T-helper 1 cell treated with Interleukin-12 subunit alpha and Interleukin-12 subunit beta and Interleukin-4 antibody, amounts not matched to agents 30 μg/mL and 1 μg/mL, for 36 hours (primary cell): ENCODE data around the gene GPATCH2L.

Experiments
- H3K27ac Mint-ChIP-seq: one replicate; pipeline ENCODE4 v1.8.0; 2021; ENCODE audit warnings: mild to moderate bottlenecking, mixed read lengths
- H3K27me3 Mint-ChIP-seq: one replicate; pipeline ENCODE4 v1.8.0; 2021; ENCODE audit warnings: low read depth, mixed read lengths
- H3K36me3 Mint-ChIP-seq: one replicate; pipeline ENCODE4 v1.8.0; 2021; ENCODE audit warnings: low read depth, mixed read lengths
- H3K4me1 Mint-ChIP-seq: one replicate; pipeline ENCODE4 v1.8.0; 2021; ENCODE audit warnings: low read depth, mixed read lengths
- H3K4me3 Mint-ChIP-seq: one replicate; pipeline ENCODE4 v1.8.0; 2021; ENCODE audit warnings: mild to moderate bottlenecking, moderate library complexity, mixed read lengths
- H3K9me3 Mint-ChIP-seq: one replicate; pipeline ENCODE4 v1.8.0; 2021; ENCODE audit warnings: mixed read lengths

GPATCH2L gene

GRCh38 chr14:76237349-76237990 lies 85.7 kb downstream of the GPATCH2L start:
- Mint-ChIP-seq H3K36me3 (no peaks in the 10 kb centered on the region), H3K27me3 (no peaks in the 10 kb centered on the region), H3K27ac (no peak overlapping the region), H3K9me3 (peaks cover 33% of the 10 kb centered on the region), H3K4me3 (no peak overlapping the region), H3K4me1 (no peaks in the 10 kb centered on the region)

DNA sequence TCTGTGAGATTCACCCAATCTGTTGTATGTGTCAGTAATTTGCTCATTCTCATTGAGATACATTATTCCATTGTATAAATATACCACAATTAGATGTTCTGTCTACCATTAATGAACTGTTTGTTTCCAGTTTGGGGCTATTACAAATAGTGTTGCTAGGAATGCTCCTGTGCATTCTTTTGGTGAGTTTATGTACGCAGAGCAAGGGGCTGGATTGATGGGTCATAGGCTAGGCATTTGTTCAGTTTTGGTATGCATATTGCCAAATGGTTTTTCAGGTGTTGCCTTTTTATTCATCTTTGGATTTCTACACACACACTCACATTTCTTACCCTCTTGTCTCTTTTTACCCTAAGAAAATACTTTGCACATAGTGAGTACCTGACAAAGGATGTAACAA lies 93.4 kb downstream of the GPATCH2L start:
- Mint-ChIP-seq H3K36me3 (peaks cover 4% of the 10 kb centered on the region), H3K27ac (no peak overlapping the region), H3K4me1 (no peaks in the 10 kb centered on the region), H3K27me3 (peaks cover 1% of the 10 kb centered on the region), H3K4me3 (no peak overlapping the region), H3K9me3 (peaks cover 30% of the 10 kb centered on the region)

DNA sequence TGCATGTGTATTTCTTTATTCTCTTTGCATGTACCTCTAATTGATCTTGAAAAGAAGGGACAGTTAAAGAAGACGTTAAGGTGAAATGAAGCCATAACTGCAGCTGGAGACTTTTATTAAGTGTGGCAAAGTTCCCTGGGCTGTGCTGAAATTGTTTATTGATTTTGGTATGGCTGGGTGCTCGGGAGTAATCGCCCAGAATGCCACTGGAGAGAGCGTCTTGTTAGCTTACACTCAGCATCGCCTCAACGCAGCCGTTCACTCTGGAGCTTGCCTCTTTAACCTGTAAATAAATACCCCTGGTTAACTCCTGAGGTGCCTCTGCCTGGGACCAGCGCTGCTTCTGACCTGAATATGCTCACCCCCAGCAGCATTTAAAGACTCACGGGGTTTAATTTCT lies 98.6 kb downstream of the GPATCH2L start:
- H3K4me1 Mint-ChIP-seq: no peaks in the 10 kb centered on the region
- H3K27me3 Mint-ChIP-seq: peaks cover 15% of the 10 kb centered on the region
- H3K4me3 Mint-ChIP-seq: no peak overlapping the region
- H3K36me3 Mint-ChIP-seq: no peaks in the 10 kb centered on the region
- H3K9me3 Mint-ChIP-seq: no peaks in the 10 kb centered on the region
- H3K27ac Mint-ChIP-seq: no peak overlapping the region

DNA sequence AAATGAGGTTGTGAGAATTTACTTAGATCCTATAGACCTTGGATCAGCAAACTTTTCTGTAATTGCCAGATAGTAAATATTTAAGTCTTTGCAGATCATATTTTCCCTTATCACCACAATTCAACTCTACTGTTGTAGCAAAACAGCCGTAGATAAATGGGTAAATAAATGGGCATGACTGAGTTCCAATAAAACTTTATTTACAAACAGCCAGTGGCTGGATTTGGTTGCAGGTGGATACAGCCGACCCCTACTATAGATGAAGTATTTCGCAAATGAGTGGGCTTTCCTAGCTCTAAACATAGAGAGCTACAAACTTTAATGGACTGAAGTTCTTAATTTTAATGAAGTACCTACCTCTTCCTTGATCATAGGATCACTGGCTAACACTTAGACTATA lies 100.7 kb downstream of the GPATCH2L start:
- no peak overlapping the region for H3K27ac Mint-ChIP-seq
- no peak overlapping the region for H3K4me3 Mint-ChIP-seq
- H3K36me3 Mint-ChIP-seq: no peaks in the 10 kb centered on the region
- H3K27me3 Mint-ChIP-seq: peaks cover 15% of the 10 kb centered on the region
- no peaks in the 10 kb centered on the region for H3K4me1 Mint-ChIP-seq
- H3K9me3 Mint-ChIP-seq: no peaks in the 10 kb centered on the region

DNA sequence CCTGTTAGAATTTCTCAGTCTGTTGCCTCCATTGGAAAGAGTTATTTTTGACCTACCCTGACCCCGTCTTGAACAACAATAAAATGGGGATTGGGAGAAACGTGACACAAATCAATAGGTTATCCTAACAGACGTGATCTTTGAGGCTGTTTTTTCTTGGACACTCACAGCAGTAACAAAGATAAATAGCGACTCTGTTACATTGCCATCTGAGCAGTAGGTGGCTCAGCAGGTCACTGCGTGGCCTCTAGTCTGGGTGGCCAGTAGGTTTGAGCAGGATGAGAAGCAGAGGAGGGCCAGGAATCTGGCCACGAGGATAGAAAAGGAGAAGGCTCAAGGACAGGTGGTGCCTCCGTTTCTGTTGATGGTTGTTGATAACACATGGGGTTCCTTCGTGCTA lies 101.4 kb downstream of the GPATCH2L start:
- Mint-ChIP-seq H3K4me3 (no peak overlapping the region), H3K4me1 (no peaks in the 10 kb centered on the region), H3K27ac (no peak overlapping the region), H3K36me3 (no peaks in the 10 kb centered on the region), H3K9me3 (no peaks in the 10 kb centered on the region), H3K27me3 (peaks cover 15% of the 10 kb centered on the region)

DNA sequence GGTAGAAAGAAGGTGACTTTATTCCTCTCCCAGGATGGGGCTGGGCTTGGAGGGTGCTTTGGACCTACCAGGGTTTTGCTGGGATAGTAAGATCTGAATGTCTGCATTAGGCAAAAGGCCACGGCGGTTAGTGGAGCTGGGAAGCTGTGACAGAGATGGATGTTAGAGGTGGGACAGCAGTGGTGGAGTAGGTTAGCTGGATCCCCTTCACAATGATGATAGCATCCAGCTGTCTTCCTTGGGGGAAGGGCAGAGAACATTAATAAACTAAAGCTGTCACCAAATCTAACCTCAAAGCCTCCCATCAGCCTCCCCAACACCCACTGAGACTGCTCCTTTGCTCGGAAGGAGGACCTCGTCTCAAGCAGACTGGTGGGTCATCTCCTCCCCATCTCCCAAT lies 104.8 kb downstream of the GPATCH2L start:
- Mint-ChIP-seq H3K4me3 (no peak overlapping the region), H3K9me3 (no peaks in the 10 kb centered on the region), H3K27ac (no peak overlapping the region), H3K27me3 (peaks cover 5% of the 10 kb centered on the region), H3K4me1 (no peaks in the 10 kb centered on the region), H3K36me3 (no peaks in the 10 kb centered on the region)

GRCh38 chr14:76257111-76257803 lies 105.5 kb downstream of the GPATCH2L start:
- Mint-ChIP-seq H3K27ac (no peak overlapping the region), H3K36me3 (no peaks in the 10 kb centered on the region), H3K4me1 (no peaks in the 10 kb centered on the region), H3K27me3 (peaks cover 5% of the 10 kb centered on the region), H3K9me3 (no peaks in the 10 kb centered on the region), H3K4me3 (no peak overlapping the region)

DNA sequence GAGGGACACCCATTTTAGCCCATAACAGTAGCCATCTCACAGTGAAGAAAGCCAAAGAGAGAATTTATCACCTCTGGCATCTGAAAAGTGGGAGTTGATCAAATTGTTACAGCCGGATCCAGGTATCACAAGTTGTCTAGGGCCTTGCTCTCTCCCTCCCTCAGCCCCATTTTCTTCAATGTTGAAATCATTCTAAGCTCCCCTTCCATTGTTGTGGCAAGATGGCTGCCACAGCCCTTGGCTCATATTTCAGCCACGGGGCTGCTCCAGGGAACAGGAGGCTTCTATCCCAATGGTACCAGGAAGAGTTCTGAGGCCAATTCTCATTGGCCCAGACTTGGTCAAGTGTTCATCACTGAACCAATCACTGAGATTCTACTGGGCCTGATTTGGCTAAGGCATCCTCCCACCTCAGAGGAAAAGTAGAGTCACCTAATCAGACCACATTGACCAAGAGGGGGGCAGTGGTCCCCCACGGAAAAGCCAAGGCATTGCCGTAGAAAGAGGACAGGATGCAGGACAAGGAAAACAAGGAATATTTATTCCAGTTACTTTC lies 106.2 kb downstream of the GPATCH2L start:
- no peak overlapping the region for H3K27ac Mint-ChIP-seq
- H3K4me1 Mint-ChIP-seq: no peaks in the 10 kb centered on the region

DNA sequence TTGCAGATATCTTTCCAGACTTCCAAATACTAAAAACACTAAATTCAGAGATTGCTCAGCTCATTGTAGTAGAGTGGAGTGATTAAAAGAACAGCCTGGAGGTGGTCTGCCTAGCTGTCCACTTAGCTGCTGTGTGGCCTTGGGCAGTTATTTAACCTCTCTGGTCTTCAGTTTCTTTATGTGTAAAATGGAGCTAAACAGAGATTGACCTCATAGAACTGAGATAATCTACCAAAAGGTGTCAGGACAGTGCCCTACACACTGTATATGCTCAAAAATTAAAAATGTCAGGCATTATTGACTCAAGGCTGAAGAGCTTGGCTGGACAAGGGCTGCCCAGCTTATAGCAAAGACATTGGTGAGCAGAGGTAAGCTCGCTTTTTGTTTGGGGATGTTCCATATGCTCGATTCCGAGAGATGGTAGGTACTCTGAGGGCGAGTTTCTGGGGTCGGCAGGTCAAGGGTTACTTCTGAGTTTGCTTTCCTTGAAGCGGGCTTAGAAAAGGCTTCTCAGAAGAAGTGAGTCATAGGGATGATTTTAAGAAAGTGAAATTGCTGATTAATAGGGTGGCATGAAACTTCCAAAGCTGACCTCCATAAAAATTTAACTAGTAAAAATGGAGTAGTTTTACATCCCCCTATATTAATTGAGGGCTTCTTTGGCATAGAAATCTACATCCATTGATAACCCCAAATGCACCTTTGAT lies 107.5 kb downstream of the GPATCH2L start:
- no peak overlapping the region for H3K27ac Mint-ChIP-seq

More for the DNA sequence above, 106.2 kb downstream of the GPATCH2L start:
- H3K27me3 Mint-ChIP-seq: peaks cover 2% of the 10 kb centered on the region
- no peaks in the 10 kb centered on the region for H3K36me3 Mint-ChIP-seq
- H3K4me3 Mint-ChIP-seq: no peak overlapping the region
- H3K9me3 Mint-ChIP-seq: no peaks in the 10 kb centered on the region

DNA sequence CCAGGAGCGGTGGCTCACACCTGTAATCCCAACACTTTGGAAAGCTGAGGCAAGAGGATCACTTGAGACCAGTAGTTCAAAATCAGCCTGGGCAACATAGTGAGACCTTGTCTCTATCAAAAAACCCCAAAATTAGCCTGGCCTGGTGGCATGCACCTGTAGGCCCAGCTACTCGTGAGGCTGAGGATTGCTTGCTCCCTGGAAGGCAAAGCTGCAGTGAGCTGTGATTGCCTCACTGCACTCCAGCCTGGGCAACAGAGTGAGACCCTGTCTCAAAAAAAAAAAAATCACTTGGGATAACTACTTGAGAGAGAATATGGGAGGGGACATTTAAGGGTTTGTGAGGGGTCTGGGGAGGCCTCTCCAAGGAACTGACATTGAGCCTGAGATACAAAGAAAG lies 109.0 kb downstream of the GPATCH2L start:
- Mint-ChIP-seq H3K27ac (no peak overlapping the region), H3K27me3 (no peaks in the 10 kb centered on the region), H3K4me3 (no peak overlapping the region), H3K4me1 (no peaks in the 10 kb centered on the region), H3K36me3 (no peaks in the 10 kb centered on the region), H3K9me3 (no peaks in the 10 kb centered on the region)

More for the DNA sequence above, 107.5 kb downstream of the GPATCH2L start:
- H3K27me3 Mint-ChIP-seq: no peaks in the 10 kb centered on the region
- H3K4me1 Mint-ChIP-seq: no peaks in the 10 kb centered on the region
- no peaks in the 10 kb centered on the region for H3K36me3 Mint-ChIP-seq
- no peaks in the 10 kb centered on the region for H3K9me3 Mint-ChIP-seq
- H3K4me3 Mint-ChIP-seq: no peak overlapping the region

GRCh38 chr14:76261371-76261811 lies 109.7 kb downstream of the GPATCH2L start:
- Mint-ChIP-seq H3K4me3 (no peak overlapping the region), H3K27ac (no peak overlapping the region), H3K36me3 (no peaks in the 10 kb centered on the region), H3K9me3 (no peaks in the 10 kb centered on the region), H3K27me3 (no peaks in the 10 kb centered on the region), H3K4me1 (no peaks in the 10 kb centered on the region)

GRCh38 chr14:76262641-76263040 lies 110.9 kb downstream of the GPATCH2L start:
- H3K27me3 Mint-ChIP-seq: no peaks in the 10 kb centered on the region
- H3K4me3 Mint-ChIP-seq: no peak overlapping the region
- H3K9me3 Mint-ChIP-seq: no peaks in the 10 kb centered on the region

More at GRCh38 chr14:76262641-76263040, 110.9 kb downstream of the GPATCH2L start:
- H3K27ac Mint-ChIP-seq: no peak overlapping the region
- H3K4me1 Mint-ChIP-seq: no peaks in the 10 kb centered on the region
- H3K36me3 Mint-ChIP-seq: no peaks in the 10 kb centered on the region
